GM19372 (cell line): Measurements from ENCODE around the gene CYBA.
"Not testable (repeated sequence)": the region's sequence is repeated elsewhere in the genome, so short reads cannot be mapped to it uniquely, and the experiment has no call there.

Source experiments
- ATAC-seq: cut with Tn5 transposase; IDR thresholded peaks from one replicate; pipeline ENCODE4 v1.9.1; 2021; ENCODE audit warnings: mild to moderate bottlenecking, low read depth, moderate library complexity; ENCODE audit not compliant: unreplicated experiment

CYBA gene

DNA sequence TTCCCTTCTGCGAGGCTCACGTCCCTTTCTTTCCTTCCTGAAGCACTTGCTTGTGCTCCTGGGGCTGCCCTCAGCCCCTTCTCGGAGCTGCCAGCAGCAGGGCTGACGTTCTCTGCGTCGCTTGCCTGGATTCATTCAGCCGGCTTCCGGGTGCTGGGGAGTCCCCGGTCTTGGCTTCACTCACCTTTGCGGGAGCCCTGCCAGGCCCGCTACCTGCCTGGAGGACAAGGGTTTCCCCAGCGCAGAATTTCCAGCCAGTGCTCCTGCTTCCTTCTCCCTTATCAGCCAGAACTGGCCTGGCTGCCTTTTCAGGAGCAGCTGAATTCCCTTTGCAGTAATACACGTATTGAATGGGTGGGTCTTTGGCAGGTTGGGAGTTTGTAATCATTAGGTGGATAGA is 34.5 kb downstream of the CYBA start:
- no peak for ATAC-seq

DNA sequence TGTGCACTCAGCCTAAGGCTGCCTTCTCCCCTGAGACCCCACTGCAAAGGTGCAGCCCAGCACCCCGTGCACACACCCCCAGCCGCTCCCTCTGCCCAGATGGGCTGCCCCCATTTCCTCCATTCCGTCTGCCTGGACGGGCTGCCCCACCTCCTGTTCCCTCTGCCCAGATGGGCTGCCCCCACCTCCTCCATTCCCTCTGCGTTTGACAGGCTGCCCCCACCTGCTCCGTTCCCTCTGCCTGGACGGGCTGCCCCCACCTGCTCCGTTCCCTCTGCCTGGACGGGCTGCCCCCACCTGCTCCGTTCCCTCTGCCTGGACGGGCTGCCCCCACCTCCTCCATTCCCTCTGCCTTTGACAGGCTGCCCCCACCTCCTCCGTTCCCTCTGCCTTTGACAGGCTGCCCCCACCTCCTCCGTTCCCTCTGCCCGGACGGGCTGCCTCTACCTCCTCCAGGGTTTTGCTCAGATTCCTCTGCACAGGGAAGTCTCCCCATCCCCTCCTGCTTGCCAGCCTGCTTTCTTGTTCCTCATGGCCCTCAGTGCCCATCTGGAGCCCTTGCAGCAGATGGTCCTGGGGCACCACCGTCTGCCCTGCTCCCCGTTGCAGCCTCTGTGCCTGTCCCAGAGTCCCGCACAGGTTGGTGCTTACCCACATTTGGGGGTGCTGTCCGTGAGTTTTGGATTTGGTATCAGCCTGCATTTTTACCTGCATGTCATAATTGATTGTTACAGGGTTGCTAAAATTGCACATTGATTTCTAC is 35.9 kb downstream of the CYBA start:
- no peak for ATAC-seq

DNA sequence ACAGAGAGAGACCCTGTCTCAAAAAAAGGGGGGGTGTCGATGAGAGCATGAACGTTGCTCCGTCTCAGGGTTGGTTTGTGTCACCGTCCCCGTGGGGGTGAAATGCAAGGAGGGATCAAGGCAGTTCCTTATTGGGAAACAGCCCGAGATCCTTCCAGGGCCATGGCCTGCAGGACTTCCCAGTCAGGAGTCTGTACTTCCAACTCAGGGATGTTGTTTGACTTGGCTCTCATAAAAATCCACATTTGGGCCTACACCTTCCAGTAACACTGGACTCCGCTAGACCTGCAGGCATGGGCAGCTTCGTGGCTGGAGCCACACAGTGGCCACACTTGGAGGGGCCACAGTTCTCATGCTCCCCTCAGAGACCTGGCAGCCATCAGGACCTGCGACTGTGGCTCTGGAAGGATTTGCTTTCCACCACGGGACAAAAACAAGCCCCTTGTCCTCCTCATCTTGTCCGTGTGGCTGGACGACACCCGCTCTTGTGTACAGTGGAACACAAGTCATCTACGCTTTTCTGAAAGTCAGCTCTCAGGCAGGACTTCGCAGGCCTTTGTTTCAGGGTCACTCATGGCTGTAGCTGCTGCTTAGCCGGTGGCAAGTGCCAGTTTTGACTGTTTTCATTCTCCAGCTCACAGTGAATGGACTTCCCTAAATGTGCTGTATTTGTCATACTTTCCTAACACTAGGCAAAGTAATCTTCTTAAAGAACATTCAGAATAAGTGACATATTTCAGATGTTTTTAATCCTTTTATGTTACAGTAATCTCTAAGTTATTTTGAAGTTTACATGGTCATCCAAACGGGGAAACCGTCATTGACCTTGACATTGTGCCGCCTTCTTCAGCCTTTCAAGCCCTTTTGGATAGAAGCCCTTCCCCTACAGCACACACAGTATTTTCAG is 36.7 kb downstream of the CYBA start:
- no peak for ATAC-seq

DNA sequence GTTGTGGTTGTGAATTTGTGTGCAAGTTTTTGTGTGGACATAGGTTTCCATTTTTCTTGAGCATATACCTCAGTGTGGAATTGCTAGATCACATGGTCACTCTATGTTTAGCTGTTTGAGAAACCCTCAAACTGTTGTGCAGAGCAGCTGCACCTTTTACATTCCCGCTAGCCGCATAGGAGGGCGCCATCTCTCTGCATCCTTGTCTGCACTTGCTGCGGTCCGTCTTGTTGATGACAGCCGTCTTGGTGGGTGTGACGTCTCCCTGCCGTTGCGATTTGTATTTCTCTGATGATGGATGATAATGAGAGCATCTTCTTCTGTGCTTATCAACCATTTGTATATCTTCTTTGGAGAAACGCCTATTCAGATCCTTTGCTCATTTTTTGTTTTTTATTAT is 37.6 kb downstream of the CYBA start:
- no peak for ATAC-seq

GRCh38 chr16:88610909-88611812 is 39.7 kb downstream of the CYBA start:
- no peak for ATAC-seq

- ATAC-seq: no peak
These were observed 40.8 kb downstream of the CYBA start for GRCh38 chr16:88610080-88610479.

DNA sequence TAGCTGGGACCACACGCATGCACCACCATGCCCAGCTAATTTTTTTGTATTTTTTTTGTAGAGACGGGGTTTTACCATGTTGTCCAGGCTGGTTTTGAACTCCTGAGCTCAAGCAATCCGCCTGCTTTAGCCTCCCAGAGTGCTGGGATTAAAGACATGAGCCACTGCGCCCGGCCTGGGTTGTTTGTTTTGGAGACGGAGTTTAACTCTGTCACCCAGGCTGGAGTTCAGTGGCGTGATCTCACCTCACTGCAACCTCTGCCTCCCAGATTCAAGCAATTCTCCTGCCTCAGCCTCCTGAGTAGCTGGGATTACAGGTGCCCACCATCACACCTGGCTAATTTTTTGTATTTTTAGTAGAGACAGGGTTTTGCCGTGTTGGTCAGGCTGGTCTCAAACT is 41.4 kb downstream of the CYBA start:
- not testable (repeated sequence) for ATAC-seq

- no peak for ATAC-seq
These were observed 42.8 kb downstream of the CYBA start for GRCh38 chr16:88608076-88608475.

DNA sequence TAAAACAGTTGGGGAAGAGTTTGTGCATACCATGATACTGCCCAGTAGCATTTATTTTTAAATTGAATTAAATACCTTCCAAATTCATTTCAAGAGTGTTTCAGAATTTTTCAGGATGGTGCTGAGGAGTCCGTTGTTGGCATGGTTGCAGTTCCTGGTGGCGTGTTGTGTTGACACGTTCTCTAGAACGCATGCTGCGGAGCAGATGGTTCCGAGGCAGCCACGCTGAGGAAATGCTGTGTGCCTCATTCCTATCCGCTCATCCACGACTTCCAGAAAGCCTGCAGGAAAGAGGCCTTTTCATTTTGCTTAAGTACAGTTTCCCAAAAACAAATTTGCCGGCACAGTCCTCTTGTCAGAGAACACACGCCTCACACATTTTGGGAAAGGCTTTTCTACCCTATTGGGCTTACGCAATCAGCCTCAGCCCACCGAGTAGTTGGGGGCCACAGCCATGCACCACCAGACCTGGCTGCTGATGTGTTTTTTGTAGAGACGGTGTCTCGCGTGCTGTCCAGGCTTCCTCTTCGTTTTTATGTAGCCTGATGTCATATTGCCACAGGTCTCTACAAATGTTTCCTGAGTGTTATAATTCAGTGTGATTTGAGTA is 44.6 kb downstream of the CYBA start:
- ATAC-seq: no peak

- ATAC-seq: no peak
These were observed 45.4 kb downstream of the CYBA start for GRCh38 chr16:88605186-88606147.

DNA sequence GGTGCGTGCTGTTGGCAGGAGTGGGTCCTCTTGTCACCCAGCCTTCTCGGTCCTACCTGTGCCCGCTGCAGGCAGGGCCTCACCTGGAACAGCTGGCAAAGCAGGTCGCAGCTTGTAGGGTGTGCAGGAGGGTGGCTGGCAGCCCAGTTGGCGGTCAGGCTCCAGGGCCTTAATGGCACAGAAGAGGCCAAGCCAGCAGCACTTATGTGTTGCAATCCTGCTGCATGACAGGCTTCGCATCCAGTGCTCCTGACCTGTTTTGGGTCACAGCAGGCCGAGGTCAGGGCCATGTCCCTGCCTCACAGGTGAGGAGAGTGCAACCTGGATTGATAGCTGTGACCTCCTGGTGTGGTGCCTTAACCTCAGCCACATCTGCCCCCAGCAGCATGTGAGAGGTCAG is 48.8 kb downstream of the CYBA start:
- no peak for ATAC-seq

- ATAC-seq: no peak
These were observed 49.4 kb downstream of the CYBA start for GRCh38 chr16:88601313-88602036.

DNA sequence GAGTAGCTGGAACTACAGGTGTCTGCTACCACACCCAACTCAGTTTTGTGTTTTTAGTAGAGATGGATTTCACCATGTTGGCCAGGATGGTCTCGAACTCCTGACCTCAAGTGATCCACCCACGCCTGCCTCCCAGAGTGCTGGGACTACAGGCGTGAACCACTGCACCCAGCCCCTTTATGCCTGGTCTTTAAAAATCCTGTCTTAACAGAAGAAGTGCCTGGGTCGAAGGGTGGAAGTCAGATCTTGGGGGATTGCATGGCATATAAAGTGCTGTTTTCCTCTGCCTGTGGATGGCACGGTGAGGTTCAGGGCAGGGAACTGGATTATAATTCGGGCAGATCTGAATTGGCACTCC is 50.3 kb downstream of the CYBA start:
- no peak for ATAC-seq

DNA sequence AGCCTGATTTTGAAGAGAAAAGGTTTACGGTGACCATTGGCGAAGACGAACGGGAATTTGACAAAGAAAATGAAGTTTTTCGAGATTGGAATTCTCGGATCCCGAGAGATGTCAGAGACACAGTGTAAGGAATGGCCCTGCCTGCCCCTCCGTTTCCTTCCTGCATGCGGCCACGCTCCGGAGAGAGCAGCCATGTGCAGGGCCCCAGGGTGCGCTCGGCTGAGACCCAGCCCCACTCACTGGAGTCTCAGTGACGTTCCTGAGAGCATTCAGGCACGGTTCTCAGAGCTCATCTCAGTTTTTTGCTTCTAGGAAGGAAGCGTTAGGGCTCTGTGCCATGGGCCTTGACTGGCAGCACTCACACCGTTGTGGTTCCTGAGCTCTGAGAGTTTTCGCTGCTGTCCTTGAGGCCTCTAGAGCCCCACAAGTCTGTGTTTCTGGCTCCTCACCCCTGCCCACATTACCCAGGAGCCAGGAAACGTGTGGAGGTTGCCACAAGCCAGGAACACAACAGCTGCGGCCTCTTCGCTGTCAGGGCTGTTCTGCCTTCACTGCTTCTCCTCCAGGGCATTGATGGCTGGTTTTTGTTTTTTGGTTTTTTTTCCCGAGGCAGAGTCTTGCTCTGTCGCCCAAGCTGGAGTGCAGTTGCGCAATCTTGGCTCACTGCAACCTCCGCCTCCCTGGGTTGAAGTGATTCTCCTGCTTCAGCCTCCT is 50.9 kb downstream of the CYBA start:
- no peak for ATAC-seq

DNA sequence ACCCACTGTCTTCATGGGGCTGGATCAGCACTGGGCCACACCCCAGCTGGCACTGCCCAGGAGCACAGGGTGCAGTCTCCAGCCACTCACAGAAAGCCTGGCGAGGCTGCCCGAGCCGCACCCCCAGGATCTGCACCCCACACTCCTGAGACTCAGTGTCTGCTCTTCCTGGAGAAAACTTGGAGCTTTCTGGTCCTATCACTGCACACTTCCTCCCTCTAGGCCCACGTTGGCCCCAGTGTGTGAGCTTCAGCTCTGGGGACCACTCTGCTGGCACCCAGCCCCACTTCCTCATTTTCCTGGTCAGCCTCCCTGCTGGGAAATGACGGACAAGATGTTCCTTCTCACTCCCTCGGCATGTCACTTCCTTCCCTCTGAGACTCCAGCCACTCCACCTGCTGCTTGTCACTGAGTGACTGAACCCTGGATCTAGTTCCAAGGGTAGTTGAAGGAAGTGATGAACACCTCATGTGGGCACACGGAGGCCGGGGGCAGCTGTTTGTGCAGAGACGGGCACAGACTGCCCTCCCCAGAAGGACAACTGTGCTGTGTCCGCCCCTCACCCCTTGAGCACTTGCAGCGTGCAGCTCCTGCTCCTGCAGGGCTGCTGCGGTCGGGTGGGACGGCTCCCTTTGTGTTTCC is 51.6 kb downstream of the CYBA start:
- no peak for ATAC-seq

GRCh38 chr16:88597856-88598491 is 52.9 kb downstream of the CYBA start:
- no peak for ATAC-seq

- ATAC-seq: no peak
These were observed 54.4 kb downstream of the CYBA start for GRCh38 chr16:88596483-88596882.
